Kidney tubule cell (primary cell): ENCODE measurements around the gene ANXA8.

Experiments
- DNase-seq: peaks from one replicate; pipeline ENCODE4 v3.0.0-alpha.2; 2018; ENCODE audit warnings: low spot score

Gene ANXA8

DNA sequence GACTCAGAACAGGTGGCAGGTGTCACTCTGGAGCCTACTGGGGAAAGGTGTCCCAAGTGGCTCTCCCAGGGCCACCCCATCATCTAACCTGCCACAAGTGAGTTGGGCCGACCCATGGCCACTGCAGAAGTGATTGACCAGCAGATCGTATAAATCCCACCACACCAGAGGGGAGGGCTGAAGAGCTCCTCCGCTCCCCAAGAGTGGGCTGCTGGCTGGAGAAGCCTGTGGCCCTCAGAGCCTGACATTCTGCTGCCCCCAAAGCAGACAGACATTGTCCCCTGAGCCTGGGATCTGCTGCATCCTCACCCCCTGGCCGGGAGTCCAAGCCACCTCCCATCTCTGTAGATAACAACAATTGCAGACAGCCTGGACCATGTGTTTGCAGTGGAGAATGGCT lies 36.7 kb downstream of the ANXA8 start:
- DNase-seq, result no peak

DNA sequence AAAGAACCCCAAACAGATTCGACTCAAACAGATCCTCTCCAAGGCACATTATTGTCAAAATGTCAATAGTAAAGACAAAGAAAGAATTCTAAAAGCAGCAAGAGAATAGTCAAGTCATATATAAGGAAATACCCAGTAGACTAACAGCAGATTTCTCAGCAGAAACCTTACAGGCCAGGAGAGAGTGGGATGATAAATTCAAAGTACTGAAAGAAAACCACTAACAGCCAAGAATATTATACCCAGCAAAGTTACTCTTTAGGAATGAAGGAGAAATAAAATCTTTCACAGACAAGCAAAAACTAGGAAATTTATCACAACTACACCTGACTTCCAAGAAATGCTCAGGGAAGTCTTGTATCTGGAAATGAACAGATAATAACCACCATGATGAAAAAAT lies 38.2 kb downstream of the ANXA8 start:
- DNase-seq, result no peak

DNA sequence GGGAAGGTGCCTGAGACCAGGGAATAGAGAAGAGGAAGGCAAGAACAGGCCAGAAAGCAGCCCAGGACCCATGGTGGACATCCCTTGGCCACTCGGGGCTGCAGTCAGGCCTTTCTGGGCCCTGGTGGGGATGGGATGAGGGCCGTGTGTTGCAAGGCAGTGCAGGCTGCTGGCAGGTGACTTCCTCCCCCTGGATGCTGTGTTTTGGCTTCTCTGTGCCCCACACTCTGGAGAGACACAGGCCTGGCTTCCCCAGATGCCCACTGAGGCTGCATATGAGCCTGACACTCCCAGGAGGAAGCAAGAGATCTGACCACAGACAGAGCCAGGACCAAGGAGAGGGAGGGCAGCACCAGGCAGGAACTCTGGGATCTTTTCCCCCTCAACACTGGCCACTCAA lies 39.9 kb downstream of the ANXA8 start:
- DNase-seq, result no peak

DNA sequence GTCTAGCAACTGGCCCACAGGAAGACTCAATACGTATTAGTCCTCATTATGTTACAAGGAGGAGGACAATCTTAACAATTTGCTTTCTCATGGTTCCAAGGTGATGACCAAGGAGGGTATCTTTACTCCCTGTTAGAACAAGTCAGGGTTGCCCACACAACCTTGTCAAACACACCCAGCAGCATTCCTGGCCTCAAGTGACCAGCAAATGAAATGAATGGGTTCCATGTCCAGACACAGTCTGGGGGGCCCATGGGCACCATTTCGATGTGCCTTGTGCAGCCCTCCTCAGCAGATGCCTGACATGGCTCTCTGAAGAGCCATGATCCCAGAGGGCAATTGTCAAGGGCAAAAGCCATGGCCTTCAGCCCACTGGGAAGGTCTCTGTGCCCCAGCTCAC lies 40.8 kb downstream of the ANXA8 start:
- no peak for DNase-seq

DNA sequence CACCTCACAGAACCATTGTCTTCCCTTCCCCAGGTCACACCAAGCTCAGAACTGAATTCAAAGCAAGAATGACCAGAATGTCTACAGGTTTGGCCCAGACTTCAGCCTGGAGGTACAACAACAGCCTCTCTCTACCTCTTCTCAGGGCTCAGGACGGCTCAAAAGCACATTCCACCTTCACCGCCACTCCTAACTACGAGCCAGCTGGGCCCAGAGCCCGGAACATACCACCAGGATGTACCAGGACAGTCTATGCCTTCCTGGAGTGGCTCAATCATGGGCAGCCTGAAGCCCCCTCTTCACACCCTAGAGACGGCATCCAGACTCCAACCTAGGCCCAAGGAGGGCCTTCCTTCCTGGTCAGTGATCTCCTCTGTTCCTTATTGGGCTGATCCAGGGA lies 41.6 kb downstream of the ANXA8 start:
- no peak for DNase-seq

DNA sequence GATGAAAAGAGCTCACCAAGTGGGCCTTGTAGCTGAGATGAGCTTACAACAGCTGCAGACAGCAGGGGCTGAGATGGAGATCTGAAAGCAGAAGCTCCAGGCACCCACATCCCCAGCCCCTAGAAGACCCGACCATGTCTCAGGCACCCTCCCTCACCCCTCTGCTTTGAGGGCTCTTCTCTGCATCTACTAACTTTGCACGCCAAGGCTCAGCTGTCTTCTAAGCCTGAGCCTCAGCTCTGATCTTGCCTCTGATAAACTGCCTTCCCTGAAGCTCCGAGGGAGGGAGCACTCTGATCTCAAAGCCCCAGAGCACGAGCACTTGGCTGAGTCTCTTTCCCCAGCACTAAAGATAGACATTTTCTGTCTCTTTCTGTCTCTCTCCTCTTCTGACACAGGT lies 42.0 kb downstream of the ANXA8 start:
- no peak for DNase-seq

DNA sequence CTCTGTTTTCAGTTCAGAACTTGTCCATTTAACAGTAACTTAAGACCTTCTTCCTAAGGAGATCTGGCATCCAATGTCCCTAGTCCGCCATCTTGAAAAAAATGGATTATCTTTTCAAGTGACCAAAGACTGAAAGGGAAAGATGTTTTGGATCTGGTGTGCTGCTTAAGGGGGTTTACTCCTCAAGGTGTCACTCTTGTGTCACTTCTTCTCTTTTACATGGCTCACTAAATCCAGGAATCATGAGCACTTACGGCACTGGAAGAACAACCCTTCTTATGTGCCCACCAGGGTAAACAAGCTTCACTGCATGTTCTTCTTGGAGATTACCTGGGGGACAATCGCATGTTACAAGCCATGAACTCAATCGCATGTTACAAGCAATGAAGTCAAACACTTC lies 43.7 kb downstream of the ANXA8 start:
- DNase-seq, result no peak

DNA sequence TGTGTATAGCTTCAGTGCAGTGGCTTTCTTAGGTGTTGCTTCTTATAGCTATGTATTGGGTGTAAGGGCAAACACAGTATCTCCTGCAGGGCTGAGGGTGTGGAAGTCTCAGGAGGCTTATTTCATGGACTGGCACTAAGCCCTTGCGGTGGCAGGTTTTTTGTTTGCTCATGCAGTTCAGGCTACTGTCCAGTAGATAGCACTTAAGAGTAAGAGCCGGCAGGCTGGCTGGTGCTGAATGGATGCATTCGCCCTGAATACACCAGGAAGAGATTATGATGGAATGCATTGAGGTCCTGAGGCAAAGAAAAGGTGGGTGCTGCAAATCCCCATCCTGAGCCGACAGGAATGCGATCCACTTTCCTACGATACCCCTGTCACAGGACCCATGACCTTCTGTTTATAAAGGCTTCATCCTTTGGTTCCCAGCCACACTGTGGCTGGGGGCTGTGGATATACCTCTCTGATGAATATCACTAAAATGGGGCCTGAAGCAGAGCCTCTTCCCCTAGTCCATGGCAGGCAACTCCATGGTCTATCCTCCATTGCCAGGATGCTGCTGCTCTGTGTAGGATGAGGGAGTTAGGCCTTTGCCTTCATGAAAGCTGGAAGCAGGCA lies 44.9 kb downstream of the ANXA8 start:
- peak; percentile 77 for DNase-seq

DNA sequence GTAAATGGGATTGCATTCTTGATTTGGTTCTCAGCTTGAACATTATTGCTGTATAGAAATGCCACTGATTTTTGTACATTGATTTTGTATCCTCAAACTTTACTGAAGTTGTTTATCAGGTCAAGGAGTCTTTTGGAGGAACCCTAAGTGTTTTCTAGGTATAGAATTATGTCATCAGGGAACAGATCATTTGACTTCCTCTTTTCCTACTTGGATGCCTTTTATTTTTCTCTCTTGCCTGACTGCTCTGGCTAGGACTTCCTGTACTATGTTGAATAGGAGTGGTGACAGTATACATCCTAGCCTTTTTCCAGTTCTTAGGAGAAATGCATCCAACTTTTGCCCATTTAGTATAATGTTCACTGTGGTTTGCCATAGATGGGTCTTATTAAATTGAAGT lies 48.8 kb downstream of the ANXA8 start:
- no peak for DNase-seq

DNA sequence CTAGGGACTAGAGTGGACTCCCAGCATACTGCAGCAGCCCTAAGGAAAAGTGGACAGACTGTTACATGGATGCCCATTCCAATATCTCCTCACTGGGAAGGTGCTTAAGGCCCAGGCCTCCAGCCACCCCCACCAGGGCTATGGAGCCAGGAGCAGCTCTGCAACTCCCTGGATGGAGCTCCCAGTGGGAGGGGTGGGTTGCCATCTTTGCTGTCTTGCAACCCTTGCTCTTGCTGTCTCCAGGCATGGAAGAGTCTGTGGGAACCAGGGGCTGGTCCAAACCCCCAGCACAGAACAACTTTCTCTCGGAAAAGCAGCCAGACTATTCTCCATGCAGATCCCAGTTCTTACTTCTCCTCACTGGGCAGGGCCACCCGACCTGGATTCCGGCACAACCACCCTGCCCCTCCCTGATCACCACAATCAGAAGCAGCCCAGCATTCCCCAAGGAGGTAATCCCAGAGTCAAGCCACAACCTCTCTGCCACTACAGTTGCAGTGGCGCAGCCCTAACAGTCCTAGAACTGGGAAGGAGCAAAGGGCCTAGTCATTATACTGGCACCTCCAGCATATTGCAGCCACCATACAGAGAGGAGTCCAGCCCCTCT lies 58.0 kb downstream of the ANXA8 start:
- DNase-seq, result no peak

DNA sequence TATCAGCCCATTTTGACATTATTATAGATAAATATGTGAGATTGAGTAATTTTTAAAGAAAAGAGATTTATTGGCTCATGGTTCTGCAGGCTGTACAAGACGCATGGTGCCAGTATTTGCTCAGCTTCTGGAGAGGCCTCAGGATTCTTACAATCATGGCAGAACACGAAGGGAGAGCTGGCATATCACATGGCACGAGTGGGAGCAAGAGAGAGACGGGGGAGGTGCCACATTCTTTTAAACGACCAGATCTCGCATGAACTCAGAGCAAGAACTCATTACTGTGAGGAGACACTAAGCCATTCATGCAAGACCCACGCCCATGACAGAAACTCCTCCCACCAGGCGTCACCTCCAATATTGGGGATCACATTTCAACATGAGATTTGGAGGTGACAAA lies 59.7 kb downstream of the ANXA8 start:
- DNase-seq, result no peak

DNA sequence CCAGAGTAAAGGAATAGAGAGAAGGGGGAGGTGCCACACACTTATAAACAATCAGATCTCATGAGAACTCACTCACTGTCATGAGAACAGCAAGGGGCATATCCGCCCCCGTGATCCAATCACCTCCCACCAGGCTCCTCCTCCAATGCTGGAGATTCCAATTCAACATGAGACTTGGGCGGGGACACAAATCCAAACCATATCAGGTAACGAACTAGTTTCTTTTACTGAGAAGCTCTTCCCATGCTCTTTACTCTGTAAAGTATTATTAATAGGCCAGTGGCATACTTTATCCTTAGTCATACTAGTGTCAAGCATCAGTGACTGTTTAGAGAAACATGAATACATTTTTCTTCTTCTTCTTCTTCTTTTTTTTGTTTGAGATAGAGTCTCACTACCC lies 60.4 kb downstream of the ANXA8 start:
- DNase-seq, result no peak

DNA sequence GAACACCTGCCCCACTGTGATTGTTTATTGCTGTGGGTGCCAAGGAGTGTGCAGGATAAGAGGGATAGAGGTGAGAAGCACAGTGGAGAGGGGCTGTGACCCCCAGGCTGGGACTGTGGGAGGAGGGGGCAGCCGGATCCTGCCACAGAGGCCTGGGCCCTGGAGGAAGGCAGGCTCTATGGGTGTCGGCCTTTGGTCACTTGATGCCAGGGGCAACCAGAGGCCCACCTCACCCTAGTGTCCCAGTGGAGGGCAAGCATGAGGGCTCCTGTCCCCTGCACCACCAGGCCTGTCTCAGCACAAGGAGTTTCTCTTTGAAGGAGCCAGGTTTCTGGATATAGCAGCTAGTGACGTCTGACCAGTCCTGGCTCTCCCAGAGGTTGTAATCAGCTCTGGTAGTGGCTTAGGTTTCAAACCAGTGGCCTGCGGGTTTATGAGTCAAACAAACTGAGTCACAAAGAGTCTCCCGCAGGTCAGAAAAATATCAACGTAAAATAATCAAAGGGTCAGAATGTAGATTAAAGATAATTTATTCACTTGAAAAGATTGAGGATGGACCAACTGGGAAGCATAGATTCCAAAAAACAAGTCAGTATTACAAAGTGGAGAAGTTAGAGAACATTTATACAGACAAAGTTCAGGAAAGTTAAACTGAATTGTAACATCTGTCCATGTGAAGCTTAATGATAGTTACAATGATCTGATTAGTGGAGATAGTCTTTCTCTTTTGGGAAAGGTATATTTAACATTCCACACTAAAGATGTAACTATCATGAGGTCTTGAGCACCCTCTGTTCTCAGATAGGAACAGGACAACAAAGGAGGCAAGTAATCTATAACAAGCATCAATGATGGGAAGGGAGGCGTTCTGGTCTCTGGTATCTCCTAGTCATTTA lies 62.6 kb downstream of the ANXA8 start:
- DNase-seq, result no peak

DNA sequence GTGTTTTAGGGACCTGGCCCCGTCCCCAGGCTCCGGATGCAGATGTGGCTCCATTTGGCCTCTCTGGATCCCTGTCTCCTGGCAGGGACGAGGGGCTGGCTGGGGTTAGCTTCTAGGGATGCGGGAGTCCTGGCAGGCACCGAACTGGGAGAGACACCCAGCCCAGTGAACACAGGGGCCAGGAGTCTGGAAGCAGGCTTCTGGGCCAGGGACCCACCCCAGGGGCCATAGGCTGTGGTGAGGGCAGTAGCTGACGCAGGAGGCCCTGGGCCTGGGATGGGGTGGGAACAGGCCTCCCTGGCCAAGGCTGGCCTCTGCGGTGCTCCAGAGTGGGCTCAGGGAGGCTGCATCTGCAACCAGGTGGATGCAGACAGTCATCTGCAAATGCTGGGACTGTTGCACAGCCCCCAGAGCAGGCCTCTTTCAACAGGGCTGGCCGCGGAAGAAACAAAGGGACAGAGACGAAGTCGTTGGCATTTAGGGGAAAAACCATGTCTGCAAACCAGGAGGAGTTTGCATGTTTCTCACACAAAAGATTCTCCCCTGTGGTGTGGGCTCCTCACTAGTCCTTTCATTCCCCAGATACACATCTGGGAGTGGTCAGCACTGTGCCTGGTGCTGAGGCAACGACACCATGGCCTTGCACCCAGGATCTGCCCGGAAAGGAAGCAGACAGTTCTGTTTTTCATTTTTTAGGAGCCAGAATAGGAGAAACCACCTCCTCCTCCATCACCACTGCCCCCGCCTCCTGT lies 63.4 kb downstream of the ANXA8 start:
- no peak for DNase-seq

DNA sequence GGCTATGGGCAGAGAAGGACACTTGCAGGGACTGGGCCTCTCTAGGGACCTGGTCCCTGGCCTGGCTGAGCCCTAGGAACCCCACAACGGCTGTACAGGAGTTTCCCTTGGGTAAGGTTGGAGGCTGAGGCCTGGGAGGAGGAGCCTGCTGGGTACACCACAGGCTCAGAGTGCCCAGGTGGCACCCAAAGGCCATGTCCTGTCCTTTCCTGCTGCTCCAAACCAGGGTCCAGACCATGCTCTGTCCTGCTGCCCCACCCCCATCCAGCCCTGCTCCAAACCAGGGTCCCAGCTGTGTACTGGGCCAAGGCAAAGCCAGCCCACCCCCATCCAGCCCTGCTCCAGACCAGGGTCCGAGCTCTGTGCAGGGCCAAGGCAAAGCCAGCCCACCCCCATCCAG lies 64.5 kb downstream of the ANXA8 start:
- DNase-seq, result no peak

DNA sequence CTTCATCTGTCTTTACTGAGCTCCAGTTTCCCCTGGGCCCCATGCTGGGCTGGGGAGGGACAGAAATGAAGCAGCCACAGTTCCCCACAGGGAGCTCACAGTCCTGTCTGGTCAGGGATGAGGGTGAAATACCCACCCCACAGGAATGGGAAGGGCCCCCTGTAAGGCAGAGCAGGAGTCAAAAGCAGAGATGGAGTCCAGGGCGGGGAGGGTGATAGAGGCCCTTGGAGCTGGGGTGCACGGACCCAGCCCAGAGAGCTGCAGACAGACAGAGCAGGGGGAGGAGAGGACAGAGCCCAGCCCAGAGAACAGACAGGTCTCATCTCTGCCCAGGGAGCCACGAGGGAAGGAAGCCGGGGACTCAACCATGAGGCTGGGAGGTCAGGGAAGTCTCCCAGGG lies 64.9 kb downstream of the ANXA8 start:
- no peak for DNase-seq

DNA sequence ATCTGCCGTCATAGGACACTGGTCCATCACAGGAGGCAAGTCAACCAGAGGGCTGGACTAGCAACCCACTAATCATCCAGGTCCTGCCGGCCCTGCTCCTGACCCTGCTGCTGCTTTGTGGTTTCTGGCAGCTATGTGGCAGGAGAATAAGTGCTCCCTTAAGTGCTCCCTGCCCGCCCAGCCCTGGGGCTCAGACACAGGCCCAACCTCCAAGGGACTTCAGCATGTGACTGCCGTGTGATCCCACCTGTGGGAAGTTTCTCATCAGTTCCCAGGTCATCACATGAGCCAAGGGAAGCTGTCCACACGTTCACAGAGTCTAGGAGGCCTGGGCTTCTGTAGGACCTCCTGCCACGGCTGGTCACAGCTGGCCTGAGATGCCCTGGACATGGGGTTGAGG lies 65.6 kb downstream of the ANXA8 start:
- no peak for DNase-seq
